Effector memory CD4-positive, alpha-beta T cell (primary cell): ENCODE results near the gene CNTN5.

Experiments used
- DNase-seq, 3 donors: peaks; one replicate each; pipeline ENCODE4 v3.0.0-alpha.2; 2020
- H3K27ac ChIP-seq: 2 replicates; pipeline ENCODE4 v1.7.0; 2013; ENCODE audit warnings: mild to moderate bottlenecking, low read length, moderate library complexity; ENCODE audit not compliant: insufficient read depth, poor library complexity, severe bottlenecking
- H3K27me3 ChIP-seq: replicated peaks from 2 replicates; pipeline ENCODE4 v1.7.0; 2013; ENCODE audit warnings: mild to moderate bottlenecking, low read length; ENCODE audit not compliant: insufficient read depth, control insufficient read depth, poor library complexity, severe bottlenecking
- H3K36me3 ChIP-seq: 2 replicates; pipeline ENCODE4 v1.7.0; 2013; ENCODE audit warnings: mild to moderate bottlenecking, low read length, moderate library complexity; ENCODE audit not compliant: control insufficient read depth, insufficient read depth
- H3K4me1 ChIP-seq: 2 replicates; pipeline ENCODE4 v1.7.0; 2013; ENCODE audit warnings: low read length, mild to moderate bottlenecking; ENCODE audit not compliant: control insufficient read depth, insufficient read depth, poor library complexity, severe bottlenecking
- H3K4me3 ChIP-seq: 2 replicates; pipeline ENCODE4 v1.7.0; 2013; ENCODE audit warnings: low read length, low read depth, mild to moderate bottlenecking; ENCODE audit not compliant: insufficient read depth, poor library complexity, severe bottlenecking
- H3K9me3 ChIP-seq: 2 replicates; pipeline ENCODE4 v1.7.0; 2013; ENCODE audit warnings: mild to moderate bottlenecking, low read length, moderate library complexity; ENCODE audit not compliant: control insufficient read depth

The CNTN5 gene

DNA sequence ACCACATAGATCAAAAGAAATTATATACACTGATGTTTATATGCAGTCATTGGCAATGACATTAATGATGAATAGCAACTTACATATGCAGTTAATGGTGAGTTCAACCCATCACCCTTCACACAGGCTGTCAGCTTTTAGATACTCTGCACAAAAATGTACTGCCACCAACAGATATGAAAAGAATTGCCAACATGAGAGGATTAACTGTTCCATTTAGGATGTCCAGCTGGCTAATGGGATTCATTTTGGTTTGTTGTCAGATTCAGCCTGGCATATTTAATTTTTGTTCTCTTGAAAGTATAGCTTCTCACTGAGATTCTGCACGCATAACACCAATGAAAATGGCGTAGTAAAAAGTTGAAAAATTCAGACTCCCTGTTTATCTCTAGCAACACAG lies 1112.4 kb downstream of the CNTN5 start:
- no peaks in the 10 kb centered on the region for H3K27me3 ChIP-seq
- no peaks in the 10 kb centered on the region for H3K9me3 ChIP-seq
- H3K4me3 ChIP-seq: no peak overlapping the region
- H3K4me1 ChIP-seq: no peaks in the 10 kb centered on the region
- H3K36me3 ChIP-seq: no peaks in the 10 kb centered on the region
- H3K27ac ChIP-seq: no peak overlapping the region
- no peak for DNase-seq

DNA sequence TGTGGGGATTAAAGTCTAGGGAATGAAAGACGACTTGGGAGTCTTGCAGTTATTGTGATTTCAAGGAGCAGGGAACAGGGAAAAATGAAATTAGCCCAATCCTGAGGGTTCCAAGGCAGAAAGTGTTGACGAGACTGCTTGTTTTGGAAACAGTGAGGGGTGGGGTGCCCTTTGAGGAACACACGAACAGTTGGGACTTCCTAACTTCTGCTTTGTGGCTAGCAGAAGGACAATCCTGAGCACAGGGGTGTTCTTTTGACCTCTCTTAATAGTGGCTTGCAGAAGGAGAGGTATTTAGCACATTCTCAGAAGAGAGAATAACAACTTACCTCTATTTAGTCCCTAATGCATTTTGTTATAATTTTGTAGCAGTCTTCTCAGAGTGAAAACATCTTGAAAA lies 1120.5 kb downstream of the CNTN5 start:
- no peak overlapping the region for H3K4me3 ChIP-seq
- no peak overlapping the region for H3K27ac ChIP-seq
- no peak for DNase-seq

DNA sequence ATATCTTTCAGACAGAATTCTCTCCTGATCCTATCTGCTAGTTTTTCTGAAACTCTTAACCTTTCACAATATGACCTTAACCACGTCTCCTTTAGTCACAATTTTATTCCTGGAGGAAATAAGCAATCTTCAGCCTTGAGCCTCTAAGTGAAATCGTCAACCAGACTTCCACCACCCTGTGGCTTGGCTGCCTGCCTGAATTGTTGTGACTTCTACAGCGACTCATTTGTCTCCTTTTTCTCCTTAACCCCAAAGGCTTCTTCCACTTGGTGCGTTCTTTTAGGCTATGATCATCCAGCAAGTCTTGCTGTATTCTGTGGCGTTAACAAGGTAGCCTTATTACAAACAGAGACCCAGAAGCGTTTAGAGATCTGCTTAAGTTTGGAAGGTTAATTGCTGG lies 1131.2 kb downstream of the CNTN5 start:
- no peaks in the 10 kb centered on the region for H3K9me3 ChIP-seq
- no peak for DNase-seq
- H3K4me1 ChIP-seq: no peaks in the 10 kb centered on the region
- H3K27ac ChIP-seq: no peak overlapping the region
- H3K4me3 ChIP-seq: no peak overlapping the region
- no peaks in the 10 kb centered on the region for H3K36me3 ChIP-seq
- H3K27me3 ChIP-seq: no peaks in the 10 kb centered on the region

More for the DNA sequence above, 1120.5 kb downstream of the CNTN5 start:
- H3K9me3 ChIP-seq: no peaks in the 10 kb centered on the region
- H3K4me1 ChIP-seq: no peaks in the 10 kb centered on the region
- no peaks in the 10 kb centered on the region for H3K36me3 ChIP-seq
- no peaks in the 10 kb centered on the region for H3K27me3 ChIP-seq

DNA sequence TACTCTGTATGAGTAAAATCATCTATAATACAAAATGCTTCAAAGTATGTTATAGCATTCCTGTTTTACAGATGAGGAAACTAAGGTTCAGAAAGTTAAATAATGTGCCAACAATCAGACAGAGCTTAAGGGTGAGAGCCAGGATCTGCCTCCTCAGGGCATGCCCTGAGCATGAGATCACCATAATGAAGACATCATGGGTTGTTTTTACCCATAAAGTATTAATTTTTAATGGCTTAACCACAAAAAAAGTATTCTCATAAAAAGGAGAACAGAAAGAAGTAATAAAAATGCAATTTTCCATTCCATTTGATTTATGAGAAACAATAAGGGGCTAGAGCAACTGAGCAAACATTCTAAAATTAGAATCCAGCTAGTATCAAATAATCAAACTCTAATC lies 1132.0 kb downstream of the CNTN5 start:
- H3K27me3 ChIP-seq: no peaks in the 10 kb centered on the region
- no peak overlapping the region for H3K4me3 ChIP-seq
- no peaks in the 10 kb centered on the region for H3K4me1 ChIP-seq
- DNase-seq: no peak
- no peaks in the 10 kb centered on the region for H3K9me3 ChIP-seq
- no peaks in the 10 kb centered on the region for H3K36me3 ChIP-seq
- H3K27ac ChIP-seq: no peak overlapping the region

- Histone ChIP-seq H3K4me1 (no peaks in the 10 kb centered on the region), H3K27ac (no peak overlapping the region), H3K9me3 (no peaks in the 10 kb centered on the region), H3K36me3 (no peaks in the 10 kb centered on the region), H3K27me3 (no peaks in the 10 kb centered on the region), H3K4me3 (no peak overlapping the region)
- no peak for DNase-seq
These were observed 1142.7 kb downstream of the CNTN5 start for GRCh38 chr11:100163471-100163870.

DNA sequence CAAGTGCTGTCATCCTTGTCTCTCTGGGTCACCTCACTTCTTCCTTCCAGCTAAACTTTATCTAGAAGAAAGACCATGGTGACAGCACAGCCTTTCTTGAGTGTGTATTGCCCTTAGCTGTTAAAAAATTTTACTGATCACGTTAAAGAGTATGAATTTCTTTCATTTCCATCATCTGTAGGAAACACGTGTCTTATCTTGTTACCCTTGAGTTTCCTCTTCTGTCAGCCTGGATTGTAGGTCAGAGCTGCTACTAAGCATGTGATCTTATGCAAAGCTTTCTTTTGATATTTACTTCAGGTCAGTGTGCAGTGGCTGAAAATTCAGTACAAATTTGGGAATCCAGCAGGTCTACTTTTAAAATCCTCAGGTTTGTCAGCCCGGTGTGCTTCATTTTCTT lies 1154.1 kb downstream of the CNTN5 start:
- H3K27ac ChIP-seq: no peak overlapping the region
- H3K27me3 ChIP-seq: no peaks in the 10 kb centered on the region
- no peaks in the 10 kb centered on the region for H3K9me3 ChIP-seq
- no peak for DNase-seq
- H3K4me3 ChIP-seq: no peak overlapping the region
- H3K36me3 ChIP-seq: no peaks in the 10 kb centered on the region
- H3K4me1 ChIP-seq: no peaks in the 10 kb centered on the region

DNA sequence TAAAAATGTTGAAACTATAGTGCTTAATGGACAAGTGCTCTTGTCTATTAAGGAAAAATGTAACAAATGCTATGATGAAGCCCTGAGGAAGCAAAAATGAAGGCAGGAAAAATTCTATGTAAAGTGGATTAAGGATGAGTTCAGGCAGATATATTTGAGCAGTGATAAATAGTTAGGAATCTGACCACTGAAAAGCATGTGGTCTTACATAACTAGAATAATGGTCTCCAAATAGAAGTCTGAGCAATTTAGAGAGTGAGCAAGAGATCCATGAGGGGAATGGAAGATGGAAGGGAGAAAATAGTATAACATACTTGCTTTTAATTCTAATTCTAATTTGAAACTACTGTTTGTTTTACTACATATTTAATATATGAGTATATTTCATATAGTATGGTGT lies 1155.7 kb downstream of the CNTN5 start:
- no peak for DNase-seq
- no peaks in the 10 kb centered on the region for H3K9me3 ChIP-seq
- H3K4me1 ChIP-seq: no peaks in the 10 kb centered on the region
- no peak overlapping the region for H3K27ac ChIP-seq
- H3K4me3 ChIP-seq: no peak overlapping the region
- H3K27me3 ChIP-seq: no peaks in the 10 kb centered on the region
- no peaks in the 10 kb centered on the region for H3K36me3 ChIP-seq

DNA sequence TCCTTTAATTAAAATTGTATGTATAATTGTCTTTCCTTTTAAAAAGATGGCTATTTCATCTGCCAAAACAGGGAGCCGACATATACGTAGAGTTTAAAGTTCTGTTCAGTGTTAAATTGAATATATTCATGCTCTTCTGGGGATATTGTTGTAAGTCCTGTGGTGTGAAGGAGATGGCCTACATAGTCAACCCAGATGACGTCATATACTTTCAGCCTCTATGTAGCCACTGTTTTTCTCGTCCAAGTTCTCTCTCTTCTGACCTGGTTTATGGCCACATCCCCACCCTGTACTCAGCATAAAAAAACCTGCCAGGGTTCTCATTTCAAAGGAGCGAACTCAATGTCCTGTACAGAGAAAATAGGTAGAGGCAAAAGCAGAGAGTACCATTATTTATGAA lies 1156.9 kb downstream of the CNTN5 start:
- no peak overlapping the region for H3K27ac ChIP-seq
- H3K4me3 ChIP-seq: no peak overlapping the region
- no peak for DNase-seq
- H3K9me3 ChIP-seq: no peaks in the 10 kb centered on the region
- H3K27me3 ChIP-seq: no peaks in the 10 kb centered on the region
- no peaks in the 10 kb centered on the region for H3K4me1 ChIP-seq
- no peaks in the 10 kb centered on the region for H3K36me3 ChIP-seq

DNA sequence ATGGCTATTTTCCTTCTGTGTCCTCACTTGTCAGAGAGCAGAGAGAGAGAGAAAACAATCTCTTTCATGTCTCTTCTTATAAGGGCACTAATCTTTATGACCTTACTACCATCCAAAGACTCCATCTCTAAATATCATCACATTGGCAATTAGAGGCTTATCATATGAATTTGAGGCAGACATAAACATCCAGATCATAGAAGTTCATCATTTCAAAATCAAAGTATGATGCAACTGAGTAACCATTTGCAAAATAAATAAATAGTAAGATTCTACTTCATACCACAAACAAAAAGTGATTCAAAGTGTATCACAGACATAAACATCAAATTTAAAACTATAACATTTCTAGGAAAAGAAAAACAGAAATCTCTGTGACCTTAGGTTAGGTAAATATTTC lies 1161.6 kb downstream of the CNTN5 start:
- no peaks in the 10 kb centered on the region for H3K36me3 ChIP-seq
- H3K27ac ChIP-seq: no peak overlapping the region
- no peaks in the 10 kb centered on the region for H3K27me3 ChIP-seq
- DNase-seq: no peak
- no peak overlapping the region for H3K4me3 ChIP-seq
- no peaks in the 10 kb centered on the region for H3K4me1 ChIP-seq
- no peaks in the 10 kb centered on the region for H3K9me3 ChIP-seq

GRCh38 chr11:100182927-100183326 lies 1162.2 kb downstream of the CNTN5 start:
- no peak for DNase-seq
- Histone ChIP-seq H3K9me3 (no peaks in the 10 kb centered on the region), H3K27ac (no peak overlapping the region), H3K27me3 (no peaks in the 10 kb centered on the region), H3K4me3 (no peak overlapping the region), H3K4me1 (no peaks in the 10 kb centered on the region), H3K36me3 (no peaks in the 10 kb centered on the region)

- H3K27me3 ChIP-seq: no peaks in the 10 kb centered on the region
- no peak for DNase-seq
- H3K4me3 ChIP-seq: no peak overlapping the region
- no peaks in the 10 kb centered on the region for H3K9me3 ChIP-seq
- no peaks in the 10 kb centered on the region for H3K36me3 ChIP-seq
- no peak overlapping the region for H3K27ac ChIP-seq
- no peaks in the 10 kb centered on the region for H3K4me1 ChIP-seq
These were observed 1164.8 kb downstream of the CNTN5 start for GRCh38 chr11:100185588-100185987.
